LNCaP clone FGC (cell line): ENCODE results near the gene ARHGAP32.

Experiments used
- DNase-seq: peaks from one replicate; pipeline ENCODE4 v3.0.0-alpha.2; 2011; ENCODE audit warnings: low read depth
- H3K4me3 ChIP-seq: 2 replicates; pipeline ENCODE4 v1.5.1; 2011; ENCODE audit warnings: mild to moderate bottlenecking, low read depth, low read length, control low read depth
- TF ChIP-seq, protein P1 (sequence below): IDR thresholded peaks from 2 replicates; pipeline ENCODE4 v1.5.1; 2012; ENCODE audit warnings: mild to moderate bottlenecking; ENCODE audit not compliant: control insufficient read depth, insufficient read depth; ENCODE audit errors: extremely low read depth

Gene ARHGAP32

DNA sequence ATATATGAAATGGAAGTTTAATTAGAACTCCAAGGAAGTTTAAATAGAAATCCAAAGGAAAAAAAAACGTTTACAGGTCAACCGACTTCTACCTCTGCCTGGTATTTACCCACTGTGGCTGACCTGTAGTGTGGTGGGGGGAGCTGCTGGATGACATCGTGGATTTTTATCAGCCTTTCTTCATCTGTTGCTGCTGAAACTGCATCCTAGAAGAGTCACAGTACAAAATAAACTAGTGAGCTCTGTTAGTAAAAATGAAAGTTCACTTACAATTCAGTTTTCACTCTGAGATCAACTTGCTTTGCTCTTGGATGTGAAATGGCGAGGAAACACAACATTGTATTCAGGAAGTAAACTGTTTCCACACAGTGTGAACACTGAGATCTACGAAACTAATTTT lies 206.2 kb downstream of the ARHGAP32 start:
- TF ChIP-seq, protein P1, sequence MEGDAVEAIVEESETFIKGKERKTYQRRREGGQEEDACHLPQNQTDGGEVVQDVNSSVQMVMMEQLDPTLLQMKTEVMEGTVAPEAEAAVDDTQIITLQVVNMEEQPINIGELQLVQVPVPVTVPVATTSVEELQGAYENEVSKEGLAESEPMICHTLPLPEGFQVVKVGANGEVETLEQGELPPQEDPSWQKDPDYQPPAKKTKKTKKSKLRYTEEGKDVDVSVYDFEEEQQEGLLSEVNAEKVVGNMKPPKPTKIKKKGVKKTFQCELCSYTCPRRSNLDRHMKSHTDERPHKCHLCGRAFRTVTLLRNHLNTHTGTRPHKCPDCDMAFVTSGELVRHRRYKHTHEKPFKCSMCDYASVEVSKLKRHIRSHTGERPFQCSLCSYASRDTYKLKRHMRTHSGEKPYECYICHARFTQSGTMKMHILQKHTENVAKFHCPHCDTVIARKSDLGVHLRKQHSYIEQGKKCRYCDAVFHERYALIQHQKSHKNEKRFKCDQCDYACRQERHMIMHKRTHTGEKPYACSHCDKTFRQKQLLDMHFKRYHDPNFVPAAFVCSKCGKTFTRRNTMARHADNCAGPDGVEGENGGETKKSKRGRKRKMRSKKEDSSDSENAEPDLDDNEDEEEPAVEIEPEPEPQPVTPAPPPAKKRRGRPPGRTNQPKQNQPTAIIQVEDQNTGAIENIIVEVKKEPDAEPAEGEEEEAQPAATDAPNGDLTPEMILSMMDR = no peak
- H3K4me3 ChIP-seq = no peak overlapping the region
- no peak for DNase-seq

DNA sequence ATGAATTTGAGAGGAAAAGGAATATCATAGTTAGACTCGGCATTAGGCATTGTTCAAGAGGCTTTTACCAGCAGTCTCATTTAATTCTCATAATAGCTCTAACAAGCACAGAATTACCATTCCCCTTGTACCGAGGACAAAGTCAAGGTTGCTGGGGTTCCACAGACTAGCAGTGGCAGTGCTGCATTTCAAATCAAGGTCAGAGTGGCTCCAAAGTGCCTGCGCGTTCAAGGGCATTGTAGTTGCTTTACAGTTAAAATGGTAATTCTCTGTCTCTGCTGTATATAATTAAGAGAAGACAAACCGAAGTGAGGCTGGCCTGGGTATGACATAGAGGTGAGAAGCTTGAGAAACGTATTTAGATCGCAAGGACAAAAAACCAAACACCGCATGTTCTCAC lies 209.1 kb downstream of the ARHGAP32 start:
- H3K4me3 ChIP-seq = no peak overlapping the region
- TF ChIP-seq, protein P1 = no peak
- no peak for DNase-seq

GRCh38 chr11:128981254-128981653 lies 210.9 kb downstream of the ARHGAP32 start:
- no peak for DNase-seq
- TF ChIP-seq, protein P1 = no peak
- no peak overlapping the region for H3K4me3 ChIP-seq

DNA sequence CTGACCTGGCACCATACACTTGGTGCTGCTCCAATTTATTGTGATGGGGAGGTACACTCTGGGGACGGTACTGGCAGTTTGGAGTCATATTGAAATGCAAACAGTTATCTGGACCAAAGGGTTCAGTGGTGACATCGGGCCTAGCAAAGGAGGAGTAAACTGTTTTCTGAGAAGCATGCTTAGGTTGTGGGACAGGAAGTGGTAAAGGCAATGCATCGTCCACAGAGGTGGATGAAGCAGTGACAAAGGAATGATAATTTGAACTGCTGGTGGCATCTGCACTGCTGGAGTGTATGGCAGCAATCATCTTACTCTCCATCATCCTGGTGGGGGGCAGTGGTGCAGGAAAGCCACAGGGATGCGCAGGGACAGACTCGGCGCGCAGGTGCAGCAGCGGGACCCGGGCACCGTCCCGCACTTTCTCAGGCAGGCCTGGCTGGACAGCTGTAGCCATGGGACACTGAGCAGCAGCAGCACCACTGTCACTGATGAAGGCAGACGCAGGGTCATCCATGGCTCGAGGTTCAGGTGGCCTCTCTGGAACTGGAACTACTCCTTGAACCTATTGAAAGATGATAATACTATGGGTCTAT lies 221.4 kb downstream of the ARHGAP32 start:
- no peak overlapping the region for H3K4me3 ChIP-seq
- DNase-seq = no peak
- TF ChIP-seq, protein P1 = no peak

- TF ChIP-seq, protein P1 = no peak
- DNase-seq = no peak
- H3K4me3 ChIP-seq = no peak overlapping the region
These were observed 223.2 kb downstream of the ARHGAP32 start for GRCh38 chr11:128968916-128969315.

DNA sequence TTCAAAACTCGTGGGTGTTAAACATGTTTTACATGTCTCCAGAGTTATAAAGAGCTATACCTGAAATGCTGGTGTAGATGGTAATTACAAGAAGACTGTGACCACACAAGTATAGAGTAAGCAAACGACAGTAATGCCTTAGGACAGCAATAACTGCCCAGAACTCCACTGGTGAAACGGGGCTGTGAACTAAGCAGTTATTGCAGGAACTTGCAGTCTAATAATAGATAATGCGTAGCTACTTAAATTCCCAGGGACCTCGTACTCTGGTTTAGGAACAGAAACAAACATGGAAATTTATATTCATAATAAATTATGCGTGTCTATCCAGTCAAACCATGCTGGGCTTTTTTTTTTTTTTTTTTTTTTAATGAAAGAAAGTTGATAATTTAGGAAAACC lies 224.5 kb downstream of the ARHGAP32 start:
- TF ChIP-seq, protein P1 = no peak
- no peak for DNase-seq
- no peak overlapping the region for H3K4me3 ChIP-seq

- H3K4me3 ChIP-seq = no peak overlapping the region
- DNase-seq = no peak
- TF ChIP-seq, protein P1 = no peak
These were observed 226.6 kb downstream of the ARHGAP32 start for GRCh38 chr11:128965485-128965884.
